GM12878 (cell line): Measurements from ENCODE around the gene PLXNC1. TPM values are rescaled to one million over a fixed set of nuclear protein-coding genes. Genes with fewer than 3 reads are reported as not detected.

ENCODE experiments used
- ATAC-seq: fragments of 200-7000 bp; cut with Tn5 transposase; 3 replicates; pipeline ENCODE4 v1.9.1; 2020; ENCODE audit warnings: mild to moderate bottlenecking, moderate library complexity
- BruUV-seq: library from RNA; stranded (reverse); fragments of 400-500 nt; replicated peaks from 2 replicates; lab custom pipeline; 2021; lab: Mats Ljungman, UMichigan
- CTCF ChIA-PET: fragments of 300-600 bp; sonication (Branson Sonifier 250); formaldehyde crosslinking; extraction: SDS; loops from one replicate; lab custom pipeline; 2021; ENCODE audit warnings: inconsistent platforms; lab: Yijun Ruan, JAX
- POLR2A ChIA-PET: fragments of 350-600 bp; formaldehyde crosslinking; extraction: SDS; loops from one replicate; lab custom pipeline; 2021; ENCODE audit warnings: inconsistent platforms; lab: Charles Lee
- RAD21 ChIA-PET: fragments of 300-600 bp; sonication (Branson Sonifier 250); formaldehyde crosslinking; loops from one replicate; lab custom pipeline; 2023; ENCODE audit warnings: antibody characterized with exemption; ENCODE audit not compliant: unreplicated experiment; lab: Charles Lee
- SMC1A ChIA-PET: fragments of 300-600 bp; sonication (Branson Sonifier 250); formaldehyde crosslinking; loops from one replicate; lab custom pipeline; 2023; ENCODE audit not compliant: unreplicated experiment, uncharacterized antibody; lab: Charles Lee
- DNase-seq: peaks from one replicate; pipeline ENCODE4 v3.0.0-alpha.2; 2011; ENCODE audit warnings: low read depth, low spot score
- FAIRE-seq: peaks from 3 replicates; lab custom pipeline; 2011; peaks lifted over from hg19 to GRCh38; lab: Jason Lieb, UNC
- H2AFZ ChIP-seq: 2 replicates; pipeline ENCODE4 v1.6.0; 2011; ENCODE audit warnings: low read depth, low read length, control low read depth; ENCODE audit not compliant: control insufficient read depth
- H3K27ac ChIP-seq: 2 replicates; pipeline ENCODE4 v1.5.1; 2011; ENCODE audit warnings: control low read depth; ENCODE audit not compliant: control insufficient read depth, insufficient read depth
- H3K27me3 ChIP-seq, 2 experiments: replicated peaks in 1 of 2; 2 replicates each; pipeline versions ENCODE4 v1.6.0 to v1.6.1; 2011; ENCODE audit warnings: low read length in 1 of 2; ENCODE audit not compliant: control insufficient read depth in 2 of 2, insufficient read depth in 2 of 2
- H3K36me3 ChIP-seq, 2 experiments: 2 replicates each; pipeline ENCODE4 v1.5.1; 2011; ENCODE audit warnings: low read length in 1 of 2; ENCODE audit not compliant: control insufficient read depth in 2 of 2, insufficient read depth in 2 of 2
- H3K4me1 ChIP-seq: 2 replicates; pipeline ENCODE4 v1.6.1; 2011; ENCODE audit warnings: mild to moderate bottlenecking, low read length, moderate library complexity, mixed read lengths; ENCODE audit not compliant: control insufficient read depth, insufficient read depth
- H3K4me2 ChIP-seq: 2 replicates; pipeline ENCODE4 v1.6.0; 2011; ENCODE audit warnings: control low read depth; ENCODE audit not compliant: control insufficient read depth, insufficient read depth
- H3K4me3 ChIP-seq: fragments of 200-600 bp; sonication (generic); 2 replicates; pipeline ENCODE4 v1.5.1; 2016
- H3K79me2 ChIP-seq: 2 replicates; pipeline ENCODE4 v1.6.0; 2011; ENCODE audit warnings: low read length; ENCODE audit not compliant: control insufficient read depth, insufficient read depth
- H3K9ac ChIP-seq: 2 replicates; pipeline ENCODE4 v1.8.0; 2011; ENCODE audit warnings: low read length, control low read depth, mixed read lengths; ENCODE audit not compliant: control insufficient read depth, insufficient read depth
- H3K9me3 ChIP-seq: replicated peaks from 3 replicates; pipeline ENCODE4 v1.5.1; 2011; ENCODE audit warnings: mild to moderate bottlenecking, low read length; ENCODE audit not compliant: control insufficient read depth, insufficient read depth
- H4K20me1 ChIP-seq: 2 replicates; pipeline ENCODE4 v1.6.0; 2011; ENCODE audit not compliant: control insufficient read depth, insufficient read depth
- ASH2L ChIP-seq: fragments of 300-600, 200-600 bp; sonication (generic); IDR thresholded peaks from 2 replicates; pipeline ENCODE4 v1.6.1; 2017; ENCODE audit warnings: low read depth, mild to moderate bottlenecking, borderline replicate concordance
- FOXK2 ChIP-seq: fragments of 450-650 bp; IDR thresholded peaks from 2 replicates; pipeline ENCODE4 v1.6.1; 2017; ENCODE audit warnings: mild to moderate bottlenecking, moderate library complexity
- HDAC2 ChIP-seq: fragments of 200-600 bp; sonication (generic); IDR thresholded peaks from 2 replicates; pipeline ENCODE4 v1.6.1; 2017
- NFIC ChIP-seq: IDR thresholded peaks from 2 replicates; pipeline ENCODE4 v1.6.1; 2012; ENCODE audit warnings: low read depth, mild to moderate bottlenecking, inconsistent platforms, low read length, moderate library complexity
- NKRF ChIP-seq: fragments of 450-650 bp; conservative IDR thresholded peaks from 2 replicates; pipeline ENCODE4 v1.6.1; 2017; ENCODE audit warnings: mild to moderate bottlenecking, moderate library complexity
- NR2C2 ChIP-seq: IDR thresholded peaks from 2 replicates; pipeline ENCODE4 v1.6.1; 2011; ENCODE audit warnings: borderline replicate concordance, low read depth; ENCODE audit not compliant: control insufficient read depth, insufficient read length
- PRDM15 ChIP-seq: fragments of 450-650 bp; formaldehyde crosslinking; IDR thresholded peaks from 2 replicates; pipeline ENCODE4 v1.4.0; 2020; ENCODE audit warnings: mild to moderate bottlenecking, moderate library complexity
- SP1 ChIP-seq: IDR thresholded peaks from one replicate; pipeline ENCODE4 v1.6.1; 2011; ENCODE audit warnings: low read depth, low read length
- SRF ChIP-seq, 2 experiments: IDR thresholded peaks; 2 replicates each; pipeline ENCODE4 v1.6.1; 2011; ENCODE audit warnings: low read depth in 2 of 2, low read length in 2 of 2, mild to moderate bottlenecking in 1 of 2, moderate library complexity in 1 of 2
- ZNF687 ChIP-seq: fragments of 450-650 bp; IDR thresholded peaks from 2 replicates; pipeline ENCODE4 v1.6.1; 2017; ENCODE audit warnings: mild to moderate bottlenecking, moderate library complexity
- WGBS: methylation state at CpG from one replicate; pipeline ENCODE4 v1.1.6; 2016; ENCODE audit warnings: low lambda C conversion rate; ENCODE audit not compliant: insufficient replicate concordance, insufficient coverage; ENCODE audit errors: missing lambda C conversion rate; 5-methylcytosine and 5-hydroxymethylcytosine counted together
- in situ Hi-C: fragments of 300-500 bp; cut with MboI; formaldehyde crosslinking; loops from 9 replicates; pipeline ENCODE4 v1.14.3; 2018; ENCODE audit warnings: mixed read lengths
- intact Hi-C: fragments of 100-400 bp; cut with micrococcal nuclease; formaldehyde crosslinking; loops from one replicate; pipeline ENCODE4 v1.14.2; 2022; ENCODE audit not compliant: unreplicated experiment
- polyA plus RNA-seq, 11 experiments: library from polyadenylated mRNA; depleted of rRNA in 4 of 11; unstranded in 6 of 11; stranded (reverse) in 5 of 11; fragments of >200 nt; fragmentation: Nextera tagmentation in 4 of 11; fragmentation: Illumina TruSeq in 1 of 11; extraction: Ambion mirVana in 4 of 11; extraction: Trizol in 1 of 11; gene quantifications; 1 replicate in 1 of 11; 2 replicates in 10 of 11; pipeline versions ENCODE4 v1.2.1 to v1.2.3, GENCODE V29; 2011 to 2016; ENCODE audit warnings: inconsistent platforms in 2 of 11, missing spikeins in 2 of 11, low read depth in 1 of 11
- total RNA-seq, 4 experiments: library from RNA; depleted of rRNA in 3 of 4; stranded (reverse); fragments of >200 nt in 3 of 4; fragmentation: Illumina TruSeq in 1 of 4; extraction: Trizol in 1 of 4; gene quantifications; 2 replicates each; pipeline versions ENCODE4 v1.2.1 to v1.2.3, GENCODE V29; 2013 to 2021
- TF ChIP-seq, protein P1 (sequence below): IDR thresholded peaks from 2 replicates; pipeline ENCODE4 v1.6.1; 2012; ENCODE audit warnings: low read depth, low read length, improper control_type of control experiment

Gene PLXNC1
- total and polyA plus RNA-seq, 10 of the 15 experiments (the other 5 are each of a cell fraction or from before 2014, with no cell fraction given), result 5.2 to 41.2 (median 24.6) TPM

DNA sequence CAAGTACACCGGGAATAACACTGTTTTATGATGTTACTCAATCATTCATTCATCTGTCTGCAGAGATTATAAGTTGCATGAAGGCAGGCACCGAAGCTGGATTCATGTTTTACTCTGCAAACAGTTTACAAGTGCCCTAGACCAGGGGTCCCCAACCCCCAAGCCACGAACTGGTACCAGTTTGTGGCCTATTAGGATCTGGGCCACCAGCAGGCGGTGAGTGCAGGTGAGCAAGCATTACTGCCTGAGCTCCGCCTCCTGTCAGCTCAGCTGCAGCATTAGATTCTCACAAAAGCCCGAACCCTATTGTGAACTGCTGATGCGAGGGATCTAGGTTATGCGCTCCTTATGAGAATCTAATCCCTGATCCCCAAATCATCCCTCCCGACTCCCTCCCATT lies 38.1 kb upstream of the PLXNC1 start (continued):
- no peak for TF ChIP-seq NKRF
- no peak for TF ChIP-seq SP1
- TF ChIP-seq PRDM15 (CRISPR knock-in tag), result no peak
- TF ChIP-seq, protein P1, sequence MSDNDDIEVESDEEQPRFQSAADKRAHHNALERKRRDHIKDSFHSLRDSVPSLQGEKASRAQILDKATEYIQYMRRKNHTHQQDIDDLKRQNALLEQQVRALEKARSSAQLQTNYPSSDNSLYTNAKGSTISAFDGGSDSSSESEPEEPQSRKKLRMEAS, result no peak

GRCh38 chr12:94111302-94111701 lies 37.1 kb upstream of the PLXNC1 start:
- no peaks in the 10 kb centered on the region for H3K9me3 ChIP-seq
- H2AFZ ChIP-seq, result no peak overlapping the region
- H4K20me1 ChIP-seq, result no peaks in the 10 kb centered on the region
- SMC1A ChIA-PET, result interaction anchor here (0.6 to 2.1 kb wide), 4 partner anchors 9 to 662 kb away, joined by 3 to 14 read pairs (median 4); no protein-coding TSS in a partner anchor
- 75% methylated on average over 2 of the region's 2 CpGs for WGBS
- intact Hi-C loops, result no loop called here
- no peak overlapping the region for H3K27ac ChIP-seq
- no peaks in the 10 kb centered on the region for H3K4me1 ChIP-seq
- CTCF ChIA-PET, result interaction anchor here (1.4 to 3.5 kb wide), 2 partner anchors 10 to 15 kb away, joined by 3 to 27 read pairs; no protein-coding TSS in a partner anchor
- in situ Hi-C loops, result no loop called here
- no peak overlapping the region for H3K4me2 ChIP-seq
- no TSS peak for BruUV-seq
- no peak overlapping the region for H3K4me3 ChIP-seq
- ATAC-seq (no peak), FAIRE-seq (no peak), DNase-seq (no peak)
- RAD21 ChIA-PET, result interaction anchor here (3.3 kb wide), 1 partner anchor 9 kb away, joined by 18 read pairs; no protein-coding TSS in a partner anchor
- 0 out of 4 replicates have a peak, but pooled peaks cover 0 to 2% of the 10 kb centered on the region in 2 experiments for H3K27me3 ChIP-seq
- no peaks in the 10 kb centered on the region for H3K36me3 ChIP-seq
- POLR2A ChIA-PET, result no interaction called here
- no peaks in the 10 kb centered on the region for H3K79me2 ChIP-seq
- H3K9ac ChIP-seq, result no peak overlapping the region
- TF ChIP-seq ZNF687 (no peak), ASH2L (no peak), FOXK2 (no peak), SRF (IDR thresholded peaks at IDR 0.05; ENCODE audit: low read depth in 2 of 2, low read length in 2 of 2) (no peak), NR2C2 (no peak), HDAC2 (no peak), NFIC (no peak)
